WTC11 (cell line): Measurements from ENCODE around the gene WDR7. TPM values are rescaled to one million over a fixed set of nuclear protein-coding genes. Genes with fewer than 3 reads are reported as not detected.

Experiments used
- ATAC-seq: fragments of 200-7000 bp; cut with Tn5 transposase; 2 replicates; pipeline ENCODE4 v1.10.0; 2021; ENCODE audit warnings: mild to moderate bottlenecking, moderate library complexity
- CTCF ChIA-PET: fragments of 300-600 bp; sonication (Branson Sonifier 250); formaldehyde crosslinking; loops from one replicate; lab custom pipeline; 2021; ENCODE audit warnings: antibody characterized with exemption; lab: Charles Lee
- POLR2A ChIA-PET: fragments of 350-600 bp; sonication (Branson Sonifier 250); formaldehyde crosslinking; loops from one replicate; lab custom pipeline; 2021; ENCODE audit warnings: antibody characterized with exemption; lab: Charles Lee
- DNase-seq: peaks from one replicate; pipeline ENCODE4 v3.0.0; 2021; ENCODE audit warnings: low spot score
- H3K27ac Mint-ChIP-seq: 2 replicates; pipeline ENCODE4 v1.8.0; 2021; ENCODE audit warnings: mixed read lengths
- H3K27me3 Mint-ChIP-seq: 2 replicates; pipeline ENCODE4 v1.8.0; 2021; ENCODE audit warnings: low read depth, mild to moderate bottlenecking, moderate library complexity, mixed read lengths
- H3K36me3 Mint-ChIP-seq: 2 replicates; pipeline ENCODE4 v1.8.0; 2021; ENCODE audit warnings: mixed read lengths
- H3K4me1 Mint-ChIP-seq: 2 replicates; pipeline ENCODE4 v1.8.0; 2022; ENCODE audit warnings: mixed read lengths
- H3K4me3 Mint-ChIP-seq: 2 replicates; pipeline ENCODE4 v1.8.0; 2021; ENCODE audit warnings: mild to moderate bottlenecking, moderate library complexity, mixed read lengths
- H3K9me3 Mint-ChIP-seq: 2 replicates; pipeline ENCODE4 v1.8.0; 2021; ENCODE audit warnings: mixed read lengths
- ARID4B ChIP-seq: sonication (generic); formaldehyde crosslinking; IDR thresholded peaks from 2 replicates; pipeline ENCODE4 v1.8.0; 2023; ENCODE audit warnings: missing genetic modification reagents, mild to moderate bottlenecking, borderline replicate concordance
- CREM ChIP-seq: sonication (generic); formaldehyde crosslinking; IDR thresholded peaks from 2 replicates; pipeline ENCODE4 v1.8.1; 2022; ENCODE audit warnings: mild to moderate bottlenecking, missing genetic modification reagents, moderate library complexity
- ERG ChIP-seq: fragments of 250-450 bp; sonication (Bioruptor Pico); IDR thresholded peaks from 2 replicates; pipeline ENCODE4 v1.8.0; 2021; ENCODE audit warnings: mild to moderate bottlenecking
- MAX ChIP-seq: sonication (generic); formaldehyde crosslinking; IDR thresholded peaks from 2 replicates; pipeline ENCODE4 v1.8.0; 2022; ENCODE audit warnings: mild to moderate bottlenecking, missing genetic modification reagents
- MXD4 ChIP-seq: fragments of 250-450 bp; sonication (Bioruptor Pico); IDR thresholded peaks from 2 replicates; pipeline ENCODE4 v1.8.0; 2021; ENCODE audit warnings: mild to moderate bottlenecking, moderate library complexity, borderline replicate concordance
- NR2C2 ChIP-seq: sonication (generic); formaldehyde crosslinking; IDR thresholded peaks from 2 replicates; pipeline ENCODE4 v1.8.0; 2022; ENCODE audit warnings: mild to moderate bottlenecking, missing genetic modification reagents
- PRRX2 ChIP-seq: fragments of 250-450 bp; sonication (Bioruptor Pico); IDR thresholded peaks from 2 replicates; pipeline ENCODE4 v1.8.0; 2021; ENCODE audit warnings: mild to moderate bottlenecking
- RELA ChIP-seq: sonication (generic); formaldehyde crosslinking; IDR thresholded peaks from 2 replicates; pipeline ENCODE4 v1.8.1; 2022; ENCODE audit warnings: missing genetic modification reagents, mild to moderate bottlenecking, borderline replicate concordance
- SOX15 ChIP-seq: fragments of 250-450 bp; sonication (Bioruptor Pico); IDR thresholded peaks from 2 replicates; pipeline ENCODE4 v1.9.0; 2021; ENCODE audit warnings: mild to moderate bottlenecking
- ZBTB43 ChIP-seq: sonication (generic); formaldehyde crosslinking; IDR thresholded peaks from 2 replicates; pipeline ENCODE4 v1.8.1; 2023; ENCODE audit warnings: mild to moderate bottlenecking, missing genetic modification reagents
- ZNF423 ChIP-seq: fragments of 250-450 bp; sonication (Bioruptor Pico); IDR thresholded peaks from 2 replicates; pipeline ENCODE4 v2.1.2; 2022; ENCODE audit warnings: mild to moderate bottlenecking, moderate library complexity
- ZNF425 ChIP-seq: fragments of 250-450 bp; sonication (Bioruptor Pico); conservative IDR thresholded peaks from 2 replicates; pipeline ENCODE4 v1.9.0; 2021; ENCODE audit warnings: mild to moderate bottlenecking
- ZNF512 ChIP-seq: sonication (generic); formaldehyde crosslinking; IDR thresholded peaks from 2 replicates; pipeline ENCODE4 v1.8.1; 2022; ENCODE audit warnings: missing genetic modification reagents, borderline replicate concordance
- ZSCAN18 ChIP-seq: fragments of 250-450 bp; sonication (Bioruptor Pico); IDR thresholded peaks from 2 replicates; pipeline ENCODE4 v2.1.2; 2022; ENCODE audit warnings: mild to moderate bottlenecking, moderate library complexity
- total RNA-seq: library from RNA; stranded (reverse); gene quantifications from 3 replicates; pipeline ENCODE4 v1.2.3, GENCODE V29; 2021

Gene WDR7
- total RNA-seq, 1 experiment from 2014 or later: 12.2 TPM

GRCh38 chr18:56853961-56854360, 202.8 kb downstream of the WDR7 start:
- Mint-ChIP-seq H3K36me3 (peaks cover 1% of the 10 kb centered on the region; the same call in 1 of the 2 replicates), H3K9me3 (peaks cover 4% of the 10 kb centered on the region), H3K27ac (no peak overlapping the region), H3K4me1 (no peaks in the 10 kb centered on the region), H3K4me3 (no peak overlapping the region), H3K27me3 (no peaks in the 10 kb centered on the region)
- POLR2A ChIA-PET: no interaction called here
- TF ChIP-seq ZNF425 (CRISPR knock-in tag) (no peak), ZSCAN18 (CRISPR knock-in tag) (no peak), PRRX2 (CRISPR knock-in tag) (no peak), NR2C2 (CRISPR knock-in tag) (no peak), ERG (CRISPR knock-in tag) (no peak), SOX15 (no peak), ZNF512 (no peak), RELA (CRISPR knock-in tag) (no peak), MXD4 (CRISPR knock-in tag) (no peak), MAX (CRISPR knock-in tag) (no peak), ZNF423 (CRISPR knock-in tag) (no peak), ZBTB43 (CRISPR knock-in tag) (no peak), ARID4B (CRISPR knock-in tag) (no peak), CREM (no peak)
- ATAC-seq (no peak), DNase-seq (no peak)
- CTCF ChIA-PET: no interaction called here
